ENCODE results near the gene DAD1.
"Not testable (repeated sequence)": the region's sequence is repeated elsewhere in the genome, so short reads cannot be mapped to it uniquely, and the experiment has no call there.

The DAD1 gene

DNA sequence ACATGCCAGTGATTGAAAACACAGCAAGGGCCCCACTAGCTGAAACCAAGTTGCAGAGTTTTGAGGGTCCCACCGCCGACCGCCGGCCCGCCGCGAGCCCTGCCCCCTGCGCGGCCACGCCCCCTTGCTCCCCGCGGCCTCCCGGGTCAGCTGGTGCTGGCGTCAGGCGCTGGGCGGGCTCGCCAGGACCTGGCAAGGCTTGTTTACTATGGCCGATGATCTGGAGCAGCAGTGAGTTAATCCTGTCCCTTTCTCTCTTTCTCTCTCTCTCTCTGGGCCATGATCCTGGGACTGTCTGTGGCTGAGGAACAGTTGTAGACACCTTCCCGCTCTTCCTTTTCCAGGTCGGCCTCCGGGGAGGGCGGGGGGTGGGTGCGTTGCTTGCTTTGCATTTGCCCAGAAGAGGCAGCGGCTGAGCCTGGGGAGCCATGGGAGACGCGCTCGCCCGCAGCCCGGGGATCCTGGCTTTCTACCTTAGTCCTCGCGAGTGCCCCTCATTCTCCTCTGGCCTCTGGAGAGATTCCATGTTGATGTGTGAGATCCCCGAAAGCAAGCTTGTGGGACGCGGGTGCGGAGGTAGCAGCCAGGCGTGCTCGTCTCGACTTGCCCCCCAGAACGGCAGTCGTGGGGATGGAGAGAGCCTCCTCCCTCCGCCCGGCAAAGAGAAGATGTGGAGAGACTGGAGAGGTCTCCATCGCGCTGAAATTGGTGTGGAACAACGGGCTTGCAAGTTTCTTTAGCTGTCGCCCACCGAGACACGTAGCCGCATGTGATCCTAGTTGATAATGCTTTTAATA is 9.3 kb upstream of the DAD1 start, which contains the start of gene ABHD4:
TSS of gene ABHD4 (plus strand) at position 202 of the 797 bp plus-strand sequence. CDS start at position 209, 7 bp downstream.
- peak; percentile 59 for DNase-seq

DNA sequence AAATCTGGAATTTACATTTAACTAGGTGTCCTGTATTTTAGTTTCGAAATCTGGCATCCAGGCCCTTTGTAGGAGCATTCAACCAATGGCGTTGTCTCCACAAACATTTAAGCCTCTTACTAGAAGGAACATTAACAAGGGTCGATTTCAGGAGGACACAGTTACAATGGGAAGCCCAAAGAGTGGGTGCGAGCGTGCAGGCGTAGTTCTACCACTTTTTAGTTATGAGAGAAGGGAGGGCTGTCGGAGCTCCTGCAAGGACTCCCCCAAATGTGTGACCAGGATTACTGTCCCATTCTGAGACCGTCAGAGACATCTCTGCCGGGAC is 8.7 kb upstream of the DAD1 start:
- DNase-seq, result no peak

DNA sequence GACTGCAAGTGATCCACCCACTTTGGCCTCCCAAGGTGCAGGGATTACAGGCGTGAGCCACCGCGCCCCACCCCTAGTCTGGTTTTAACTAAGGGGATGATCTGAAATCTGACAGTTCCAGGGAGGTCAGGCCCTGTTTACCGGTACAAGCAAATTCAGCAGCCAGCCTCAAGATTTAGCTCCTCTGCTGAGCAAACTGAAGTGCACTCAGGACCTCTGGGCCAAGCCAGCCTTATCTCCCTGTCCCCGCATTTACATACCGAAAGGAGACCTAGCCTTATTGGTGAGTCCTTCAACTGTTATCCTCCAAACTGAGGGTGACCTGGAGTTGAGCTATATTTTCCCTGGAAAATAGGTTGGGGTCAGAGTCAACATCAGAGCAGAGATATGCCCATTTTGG is 8.2 kb upstream of the DAD1 start:
- no peak for DNase-seq

DNA sequence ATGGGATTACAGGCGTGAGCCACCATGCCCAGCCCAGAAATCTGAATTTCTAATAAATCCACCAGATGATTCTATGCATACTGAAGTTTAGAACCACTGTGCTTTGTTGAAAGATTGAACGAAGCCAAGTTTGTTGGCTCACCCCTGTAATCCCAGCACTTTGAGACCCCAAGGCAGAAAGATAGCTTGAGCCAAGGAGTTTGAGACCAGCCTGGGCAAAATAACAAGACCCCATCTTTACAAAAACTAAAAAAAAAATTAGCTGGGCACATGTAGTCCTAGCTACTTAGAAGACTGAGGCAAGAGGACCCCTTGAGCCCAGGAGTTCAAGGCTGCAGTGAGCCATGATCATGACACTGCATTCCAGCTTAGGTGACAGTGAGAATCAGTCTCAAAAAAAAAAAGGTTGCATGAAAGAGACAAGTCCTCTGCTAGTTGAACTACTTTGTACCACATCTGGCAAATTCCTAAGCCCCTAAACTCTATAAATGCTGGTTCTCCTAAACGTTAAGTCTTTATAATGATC is 7.4 kb upstream of the DAD1 start:
- DNase-seq, result no peak

DNA sequence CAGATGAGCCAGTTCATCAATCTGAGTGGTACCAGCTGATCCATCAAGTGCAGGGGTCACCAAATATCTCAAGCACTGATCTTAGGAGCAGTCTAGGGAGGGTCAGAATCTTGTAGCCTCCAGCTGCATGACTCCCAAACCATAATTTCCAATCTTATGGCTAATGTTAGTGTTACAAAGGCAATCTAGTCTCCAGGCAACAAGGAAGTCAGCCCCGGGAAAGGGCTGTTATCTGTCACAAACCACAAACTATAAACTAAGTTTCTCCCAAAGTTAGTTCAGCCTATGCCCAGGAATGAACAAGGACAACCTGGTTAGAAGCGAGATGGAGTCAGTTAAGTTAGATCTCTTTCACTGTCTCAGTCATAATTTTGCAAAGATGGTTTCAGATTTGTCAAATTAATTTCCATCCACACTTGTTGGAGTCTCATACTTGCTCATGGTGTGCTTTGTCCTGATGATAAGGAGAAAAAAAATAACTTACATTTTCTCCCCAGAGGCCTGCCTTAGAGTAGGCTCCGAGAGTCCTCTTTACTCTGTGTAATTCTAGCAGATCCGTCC is 5.2 kb upstream of the DAD1 start:
- no peak for DNase-seq

DNA sequence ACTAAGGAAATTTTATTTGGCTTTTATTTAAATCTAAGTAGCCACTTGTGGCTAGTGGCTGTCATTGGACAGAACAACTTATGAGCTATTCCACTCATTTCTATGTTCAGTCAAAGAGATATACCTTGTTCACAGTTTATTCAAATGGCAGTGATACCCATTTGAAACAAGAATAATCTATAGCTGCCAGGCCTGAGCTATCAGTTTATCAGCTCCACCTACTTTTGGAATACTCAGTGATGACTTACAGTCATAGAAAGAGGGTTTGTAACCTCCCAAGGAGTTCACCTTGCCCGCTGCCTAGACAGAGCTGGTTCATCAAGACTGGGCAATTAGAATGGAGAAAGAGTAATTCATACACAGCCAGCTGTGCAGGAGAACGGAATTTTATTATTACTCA is 4.6 kb upstream of the DAD1 start:
- no peak for DNase-seq

DNA sequence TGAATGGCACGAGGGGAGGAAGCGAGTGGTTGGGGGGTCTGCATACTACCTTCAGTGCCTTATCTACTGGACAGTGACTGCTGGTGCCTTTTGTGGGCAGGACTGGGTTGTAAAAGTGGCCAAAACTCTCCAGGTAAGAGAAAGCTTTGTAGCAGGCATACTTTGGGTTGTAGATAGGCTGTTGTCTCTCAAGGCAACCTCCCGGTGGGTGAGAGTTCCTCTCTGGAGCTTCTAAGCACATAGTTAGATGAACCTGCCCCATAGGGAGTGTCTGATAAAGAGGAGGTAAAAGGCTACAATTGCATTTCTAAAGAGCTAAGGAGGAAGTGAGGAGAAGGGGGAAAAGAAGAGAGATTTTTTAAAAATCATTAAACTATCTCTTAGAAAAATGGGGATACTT is 4.2 kb upstream of the DAD1 start:
- DNase-seq, result no peak

DNA sequence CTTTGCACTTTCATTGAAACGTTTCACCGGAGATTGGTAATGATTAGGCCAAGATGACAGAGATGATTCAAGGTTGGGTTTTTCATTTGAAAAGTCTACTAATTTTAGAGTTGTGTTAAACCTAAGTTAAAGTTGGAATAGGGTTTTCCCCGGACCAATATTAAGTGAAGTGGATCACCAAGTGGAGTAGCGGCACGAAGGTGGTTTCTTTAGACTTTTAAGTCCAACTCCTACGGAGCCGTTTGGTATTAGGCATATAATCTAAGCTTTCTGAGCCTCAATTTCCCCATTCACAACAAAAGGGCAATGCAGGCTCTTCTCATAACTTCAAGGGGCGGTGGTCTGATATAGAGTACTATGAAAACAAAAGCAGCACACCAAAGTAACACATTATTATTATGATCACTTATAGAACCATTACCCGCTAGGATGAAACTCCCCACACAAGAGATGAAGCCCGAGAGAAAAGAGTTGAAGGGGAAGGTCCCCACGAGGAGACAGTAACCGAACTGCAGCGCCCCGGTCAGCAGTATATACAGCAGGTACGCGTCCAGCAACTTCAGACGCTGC is 413 bp downstream of the DAD1 start:
- DNase-seq, result no peak

DNA sequence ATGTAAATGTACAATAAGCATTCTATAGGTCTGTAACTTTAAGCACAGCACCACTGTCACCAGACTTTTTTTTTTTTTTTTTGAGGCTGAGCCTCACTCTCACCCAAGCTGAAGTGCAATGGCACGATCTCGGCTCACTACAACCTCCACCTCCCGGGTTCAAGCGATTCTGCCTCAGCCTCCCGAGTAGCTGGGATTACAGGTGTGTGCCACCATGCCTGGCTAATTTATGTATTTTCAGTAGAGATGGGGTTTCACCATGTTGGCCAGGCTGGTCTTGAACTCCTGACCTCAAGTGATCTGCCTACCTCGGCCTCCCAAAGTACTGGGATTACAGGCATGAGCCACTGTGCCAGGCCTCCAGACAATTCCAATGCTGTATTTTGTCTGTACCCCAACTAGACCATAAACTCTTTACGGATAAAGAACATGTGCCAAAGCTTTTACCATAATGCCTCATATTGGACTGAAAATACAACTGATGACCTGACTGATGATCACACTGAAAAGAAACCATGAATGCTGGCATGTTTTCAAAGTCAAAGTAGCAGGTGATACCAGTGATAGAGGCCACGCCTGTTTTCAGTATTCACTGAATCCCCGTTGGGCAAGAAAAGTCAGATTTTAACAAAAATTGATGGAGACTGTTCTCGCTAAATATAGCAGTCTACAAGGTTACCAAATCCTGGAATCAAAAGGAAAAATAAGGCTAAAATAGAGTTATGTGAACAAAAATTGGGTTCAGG is 1.2 kb downstream of the DAD1 start:
- not testable (repeated sequence) for DNase-seq

DNA sequence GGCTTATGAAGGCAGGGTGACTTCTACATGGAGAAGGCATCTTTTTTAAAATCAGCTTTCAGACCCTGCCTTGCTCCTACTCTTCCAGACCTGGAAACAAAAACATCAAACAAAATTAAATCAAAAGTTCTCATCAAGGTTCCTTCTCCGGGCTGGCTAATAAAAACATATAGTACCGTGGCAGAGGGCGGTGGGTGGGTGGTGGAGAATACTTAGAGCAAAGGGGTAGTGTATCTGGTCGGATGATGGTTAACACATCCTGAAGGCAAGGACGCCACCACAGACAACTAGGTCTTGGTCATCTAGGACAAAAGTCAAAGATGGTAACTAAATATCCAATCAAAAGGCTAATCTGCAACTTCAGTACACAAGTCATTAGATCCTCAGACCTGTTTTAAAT is 1.8 kb downstream of the DAD1 start:
- no peak for DNase-seq

DNA sequence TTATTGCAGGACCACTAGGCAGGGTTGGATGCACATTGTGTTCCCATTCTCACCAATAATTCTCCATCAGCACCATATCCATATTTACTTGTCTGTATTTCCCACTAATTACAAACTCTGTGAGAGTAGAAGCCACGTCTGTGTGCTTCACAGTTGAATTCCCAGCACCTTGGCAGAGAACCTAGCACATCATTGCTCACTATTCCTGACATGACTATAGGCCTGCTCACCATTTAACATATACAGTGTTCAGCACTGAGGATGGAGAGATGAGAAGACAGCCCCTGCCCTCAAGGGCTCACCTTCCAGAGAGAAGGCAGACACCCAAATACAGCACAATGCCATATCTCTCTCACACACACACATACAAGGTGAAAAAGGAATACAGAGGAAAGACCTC is 5.0 kb downstream of the DAD1 start:
- DNase-seq, result no peak

DNA sequence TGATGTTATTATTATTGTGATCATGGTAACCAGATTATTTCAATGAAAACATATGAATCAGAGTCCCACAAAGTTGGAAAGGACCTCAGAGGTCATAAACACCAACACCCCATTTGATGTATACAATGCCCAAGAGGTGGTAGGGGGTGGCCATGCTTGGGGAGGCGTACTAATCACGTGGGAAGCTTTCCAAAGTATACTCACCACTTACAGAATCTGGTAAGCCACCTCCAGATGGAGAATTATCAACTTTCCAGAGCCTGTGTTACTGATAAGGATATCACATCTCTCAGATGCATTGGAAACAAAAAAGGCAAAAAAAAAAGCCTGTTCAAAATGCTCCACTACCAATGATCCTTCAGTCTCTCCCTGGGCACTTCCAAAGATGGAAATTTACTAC is 8.4 kb downstream of the DAD1 start:
- no peak for DNase-seq

DNA sequence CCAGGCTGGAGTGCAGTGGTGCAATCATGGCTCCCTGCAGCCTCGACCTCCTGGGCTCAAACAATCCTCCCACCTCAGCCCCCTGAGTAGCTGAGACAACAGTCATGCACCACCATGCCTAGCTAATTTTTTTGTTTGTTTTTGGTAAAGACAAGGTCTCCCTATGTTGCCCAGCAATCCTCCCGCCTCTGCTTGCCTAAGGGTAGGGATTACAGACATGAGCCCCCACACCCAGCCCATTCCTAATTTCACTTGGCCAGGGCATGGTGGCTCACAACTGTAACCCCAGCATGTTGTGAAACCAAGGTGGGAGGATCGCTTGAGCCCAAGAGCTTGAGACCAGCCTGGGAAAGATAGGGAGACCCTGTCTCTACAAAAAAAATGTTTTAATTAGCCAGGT is 9.1 kb downstream of the DAD1 start:
- DNase-seq, result no peak

DNA sequence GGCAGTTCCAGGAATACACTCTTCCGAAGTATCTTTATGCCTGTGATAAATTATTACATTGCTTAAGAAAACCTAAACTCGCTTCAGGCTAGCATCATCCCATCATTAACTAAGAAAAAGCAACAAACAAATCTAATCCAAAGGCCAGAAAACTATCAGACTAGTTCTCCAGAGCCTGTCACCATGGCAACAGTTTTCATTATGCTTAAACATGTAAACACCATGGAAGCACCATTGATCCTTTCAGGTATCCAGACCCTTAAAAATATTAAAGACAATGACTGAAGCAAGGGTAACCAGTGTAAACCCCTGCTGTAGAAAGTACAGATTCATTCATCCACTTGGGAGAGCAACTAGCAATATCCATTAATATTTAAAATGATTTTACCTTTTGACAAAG is 9.8 kb downstream of the DAD1 start:
- DNase-seq, result no peak

DNA sequence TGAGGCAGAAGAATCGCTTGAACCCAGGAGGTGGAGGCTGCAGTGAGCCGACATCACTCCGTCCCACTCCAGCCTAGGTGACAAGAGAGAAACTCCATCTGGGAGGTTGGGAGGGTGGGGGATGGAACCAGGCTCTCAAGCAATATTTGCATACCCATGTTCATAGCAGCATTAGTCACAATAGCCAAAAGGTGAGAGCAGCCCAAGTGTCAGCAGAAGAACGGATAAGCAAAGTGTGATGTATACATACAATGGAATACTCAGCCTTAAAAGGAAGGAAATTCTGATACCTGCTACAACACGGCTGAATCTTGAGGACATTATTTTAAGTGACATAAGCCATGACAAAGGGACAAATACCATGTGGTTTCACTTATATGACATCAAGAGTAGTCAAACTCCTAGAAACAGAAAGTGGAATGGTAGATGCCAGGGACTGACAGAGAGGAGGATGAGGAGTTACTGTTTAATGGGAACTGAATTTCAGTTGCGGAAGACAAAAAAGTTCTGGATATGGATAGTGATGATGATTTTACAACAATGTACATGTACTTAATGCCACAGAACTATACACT is 11.6 kb downstream of the DAD1 start:
- no peak for DNase-seq

DNA sequence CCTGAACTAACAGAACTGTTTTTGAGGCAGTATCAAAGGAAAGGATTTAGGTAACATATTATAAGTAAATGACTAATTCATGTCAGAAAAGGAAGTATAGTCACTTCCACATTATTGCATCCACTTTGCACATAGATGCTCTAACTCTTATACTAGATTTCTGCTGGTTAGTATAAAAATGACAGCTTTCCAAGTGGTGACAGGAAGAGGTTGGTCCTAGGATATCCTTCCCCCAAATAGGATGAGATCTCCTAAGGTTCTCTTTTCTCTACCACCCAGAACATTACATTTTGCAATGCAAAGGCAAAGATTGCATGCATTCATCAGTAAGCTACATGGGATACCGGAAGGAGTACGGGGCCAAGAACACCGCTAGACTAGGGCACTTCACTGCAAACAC is 15.2 kb downstream of the DAD1 start:
- DNase-seq, result no peak

DNA sequence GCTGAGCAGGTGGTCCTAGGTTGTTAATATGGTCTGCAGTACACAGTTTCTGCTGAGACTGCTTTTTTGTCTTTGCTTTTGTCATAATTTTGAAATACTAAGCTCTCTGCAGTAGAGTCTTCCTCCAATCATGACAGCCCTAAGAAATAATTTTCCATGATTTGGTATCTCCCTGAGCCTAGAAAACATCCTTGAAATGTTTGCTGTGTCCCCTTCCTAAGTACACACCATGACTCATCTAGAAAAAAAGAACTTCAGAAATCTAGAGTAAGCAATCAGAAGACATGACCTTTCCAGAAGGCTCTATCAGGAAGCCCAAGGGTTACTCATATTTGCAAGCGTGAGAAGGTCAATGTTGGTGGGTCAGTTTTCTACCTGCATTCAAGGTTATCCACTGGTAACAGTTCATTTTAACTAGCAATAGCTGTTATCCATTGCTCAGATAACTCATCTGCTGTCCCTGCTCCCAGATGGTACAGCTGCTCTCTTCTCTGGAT is 16.4 kb downstream of the DAD1 start:
- no peak for DNase-seq

DNA sequence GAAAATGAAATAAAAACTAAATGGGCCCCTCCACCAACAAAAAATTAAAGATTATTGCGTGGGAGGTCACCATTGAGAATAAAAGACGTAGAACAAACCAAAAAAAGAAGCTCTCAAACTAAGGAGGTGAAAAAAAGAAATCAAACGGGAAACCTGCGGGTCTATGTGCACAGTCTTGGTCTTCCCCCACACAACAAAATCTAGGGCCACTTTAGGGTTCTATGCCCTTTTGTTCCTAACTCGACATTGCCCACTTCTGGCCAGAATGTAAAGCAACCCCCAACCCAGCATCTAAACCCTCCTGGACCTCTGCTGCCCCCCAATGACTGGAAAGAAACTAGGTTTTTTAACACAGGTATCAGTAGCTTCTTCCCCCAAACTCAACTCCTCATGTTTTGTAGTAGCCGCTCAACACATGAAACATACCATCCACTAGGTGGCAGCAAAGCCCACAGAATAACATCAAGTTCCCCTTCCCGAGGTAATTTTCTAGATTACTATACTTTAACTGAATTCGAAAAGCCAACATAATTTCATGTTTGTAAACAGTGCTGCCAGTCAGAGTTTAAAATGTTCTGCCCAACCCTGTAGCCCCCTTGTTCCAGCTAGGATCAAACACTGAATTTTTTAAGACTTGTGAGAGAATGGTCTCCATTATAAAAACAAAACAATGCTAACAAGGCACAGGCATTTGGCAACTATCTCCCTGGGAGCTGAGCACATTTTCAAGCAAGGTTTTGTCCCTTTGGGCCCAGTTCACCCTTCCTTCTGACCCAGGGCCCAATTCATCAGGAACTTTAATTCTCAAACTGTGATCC is 18.7 kb downstream of the DAD1 start:
- peak; percentile 81 for DNase-seq

DNA sequence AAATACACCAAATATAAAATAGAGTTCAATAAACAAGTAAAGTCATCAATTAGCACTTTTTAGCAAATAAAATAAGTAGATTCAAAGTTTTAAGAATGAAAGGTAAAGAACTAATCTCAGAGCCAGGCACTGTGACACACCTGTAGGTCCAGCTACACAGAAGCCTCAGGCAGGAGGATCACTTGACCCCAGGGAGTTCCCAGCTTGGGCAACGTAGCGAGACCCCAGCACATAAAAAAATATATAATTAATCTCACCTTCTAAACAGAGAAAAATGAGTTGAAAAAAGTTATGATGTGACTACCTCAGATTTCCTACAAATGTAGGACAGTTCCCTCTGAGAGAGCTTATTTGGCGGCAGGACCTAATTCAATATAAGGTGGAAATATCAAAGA is 19.3 kb downstream of the DAD1 start:
- no peak for DNase-seq

DNA sequence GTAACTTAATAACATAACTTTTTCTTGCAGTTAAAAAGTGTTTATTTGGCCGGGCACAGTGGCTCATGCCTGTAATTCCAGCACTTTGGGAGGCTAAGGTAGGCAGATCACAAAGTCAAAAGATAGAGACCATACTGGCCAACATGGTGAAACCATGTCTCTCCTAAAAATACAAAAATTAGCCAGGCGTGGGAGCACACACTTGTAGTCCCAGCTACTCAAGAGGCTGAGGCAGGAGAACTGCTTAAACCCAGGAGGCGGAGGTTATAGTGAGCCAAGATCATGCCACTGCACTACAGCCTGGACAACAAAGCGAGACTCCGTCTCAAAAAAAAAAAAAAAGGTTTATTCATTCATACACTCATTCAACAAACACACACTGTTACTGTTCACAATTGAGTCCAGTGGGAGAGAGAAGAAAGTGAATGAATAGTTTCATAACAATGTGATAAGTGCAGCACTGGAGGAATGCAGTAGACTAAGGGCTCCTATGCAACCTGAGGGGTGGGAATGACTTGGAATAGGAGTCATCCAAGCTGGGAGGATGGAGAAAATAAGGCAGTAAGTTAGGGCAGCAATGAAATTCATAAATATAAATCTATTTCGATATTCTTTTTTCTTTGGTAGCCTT is 19.8 kb downstream of the DAD1 start:
- DNase-seq, result no peak

DNA sequence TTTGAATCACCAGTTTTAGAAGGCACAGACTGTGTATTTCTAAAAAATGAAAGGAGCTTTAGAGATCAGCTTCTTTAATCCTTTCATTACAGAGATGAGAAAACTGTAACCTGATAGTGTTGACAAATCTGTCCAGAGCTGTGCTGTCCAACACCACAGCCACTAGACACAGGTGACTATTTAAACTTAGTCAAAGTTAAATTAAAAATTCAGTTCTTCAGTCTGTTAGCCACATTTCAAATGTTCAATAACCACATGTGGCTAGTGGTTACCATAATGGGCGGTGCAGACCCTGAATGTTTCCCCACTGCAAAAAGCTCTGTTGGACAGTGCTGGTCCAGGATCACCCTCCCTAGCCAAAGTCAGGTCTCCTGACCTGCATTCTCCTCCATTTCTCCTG is 21.6 kb downstream of the DAD1 start:
- DNase-seq, result peak; percentile 27

DNA sequence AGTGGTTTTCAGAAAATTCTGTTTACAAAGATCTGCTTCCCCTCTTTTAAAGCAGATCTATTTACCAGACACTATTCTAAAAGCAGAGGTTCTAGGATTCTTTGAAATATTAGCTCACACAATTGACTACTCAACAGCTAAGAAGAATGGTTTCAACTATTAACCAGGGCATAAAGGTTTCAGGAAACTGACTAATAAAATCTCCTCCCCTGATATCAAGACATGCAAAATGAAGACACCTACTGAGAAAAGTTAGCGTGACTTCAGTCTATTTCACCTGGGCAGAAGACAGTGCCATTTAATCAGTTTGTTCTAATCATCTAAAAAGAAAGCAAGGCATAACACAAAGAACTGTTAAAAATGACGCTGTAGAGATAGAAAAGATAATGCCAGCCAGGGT is 22.2 kb downstream of the DAD1 start:
- DNase-seq, result no peak
